ENCODE results near the gene SPATS2L.

SPATS2L gene

DNA sequence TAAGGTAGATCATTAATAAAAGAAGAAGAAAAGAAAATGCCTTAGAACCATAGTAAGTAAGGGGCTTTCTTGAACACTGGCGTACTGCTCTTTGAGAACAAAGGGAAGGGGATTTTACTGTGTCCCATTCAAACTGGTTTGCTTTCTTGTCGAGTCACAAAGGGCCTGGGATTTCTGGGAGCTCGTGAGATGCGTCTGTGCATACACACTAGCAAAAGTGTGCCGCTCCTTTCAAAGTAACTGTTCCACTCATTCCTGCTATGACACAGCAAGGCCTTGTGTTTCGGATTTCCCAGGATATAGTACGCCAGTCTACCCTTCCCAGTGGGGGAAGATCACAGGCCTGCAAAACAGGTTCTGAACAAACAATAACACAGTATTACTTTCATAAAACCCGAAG, 110.4 kb downstream of the SPATS2L start:
- no peak for DNase-seq (ENCODE audit: low read depth)

DNA sequence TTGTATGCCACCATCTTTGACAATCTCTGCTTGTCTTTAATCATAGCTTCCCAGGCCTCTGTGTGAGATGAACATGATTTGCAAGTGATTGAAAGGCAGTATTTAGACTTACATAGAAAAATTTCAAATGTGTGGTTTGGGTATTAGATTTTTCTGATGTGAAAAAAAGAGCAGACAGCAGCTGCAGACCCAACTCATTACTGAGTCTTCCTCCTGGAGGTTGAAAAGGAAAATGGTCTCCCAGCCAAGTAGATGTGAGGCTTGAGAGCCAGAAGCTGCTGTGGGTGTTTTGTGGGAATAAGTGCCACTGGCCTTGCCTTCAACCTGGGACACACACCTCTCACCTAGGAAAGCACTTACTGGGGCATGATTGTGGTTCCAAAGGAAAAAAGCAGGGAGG, 110.9 kb downstream of the SPATS2L start:
- DNase-seq (ENCODE audit: low read depth), result no peak

GRCh38 chr2:200418399-200418798, 111.9 kb downstream of the SPATS2L start:
- DNase-seq (ENCODE audit: low read depth), result no peak

DNA sequence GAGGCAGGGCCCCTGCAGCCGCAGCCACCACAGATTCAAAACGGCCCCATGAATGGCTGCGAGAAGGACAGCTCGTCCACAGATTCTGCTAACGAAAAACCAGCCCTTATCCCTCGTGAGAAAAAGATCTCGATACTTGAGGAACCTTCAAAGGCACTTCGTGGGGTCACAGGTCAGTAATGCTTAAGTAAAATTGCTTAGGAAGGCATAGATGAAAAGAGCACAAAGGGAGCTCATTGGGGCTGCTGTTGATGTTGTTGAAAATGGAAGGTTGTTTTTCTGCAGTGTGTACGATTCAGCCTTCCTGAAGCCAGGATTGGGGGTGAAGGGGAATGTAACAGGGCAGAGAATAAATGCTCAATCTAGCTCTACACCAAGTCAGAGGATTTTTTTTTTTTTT, 112.8 kb downstream of the SPATS2L start:
- no peak for DNase-seq (ENCODE audit: low read depth)

- DNase-seq (ENCODE audit: low read depth), result no peak
Measured at GRCh38 chr2:200421270-200421669, 114.8 kb downstream of the SPATS2L start.

DNA sequence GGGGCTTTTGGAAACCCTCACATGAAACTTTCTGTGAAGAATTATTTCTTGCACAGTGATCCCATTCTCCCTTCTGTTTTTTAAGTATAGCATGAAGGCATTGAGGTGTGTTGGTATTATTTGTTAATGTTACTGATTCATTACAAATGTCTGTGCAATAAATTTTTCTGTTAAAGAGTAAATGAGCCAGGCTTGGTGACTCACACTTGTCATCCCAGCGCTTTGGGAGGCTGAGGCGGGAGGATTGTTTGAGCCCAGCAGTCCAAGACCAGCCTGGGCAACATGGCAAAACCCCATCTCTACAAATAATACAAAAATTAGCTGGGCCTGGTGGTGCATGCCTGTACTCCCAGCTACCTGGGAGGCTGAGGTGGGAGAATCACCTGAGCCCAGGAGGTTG, 115.6 kb downstream of the SPATS2L start:
- DNase-seq (ENCODE audit: low read depth), result no peak

- DNase-seq (ENCODE audit: low read depth), result no peak
Measured at GRCh38 chr2:200422532-200423261, 116.2 kb downstream of the SPATS2L start.

DNA sequence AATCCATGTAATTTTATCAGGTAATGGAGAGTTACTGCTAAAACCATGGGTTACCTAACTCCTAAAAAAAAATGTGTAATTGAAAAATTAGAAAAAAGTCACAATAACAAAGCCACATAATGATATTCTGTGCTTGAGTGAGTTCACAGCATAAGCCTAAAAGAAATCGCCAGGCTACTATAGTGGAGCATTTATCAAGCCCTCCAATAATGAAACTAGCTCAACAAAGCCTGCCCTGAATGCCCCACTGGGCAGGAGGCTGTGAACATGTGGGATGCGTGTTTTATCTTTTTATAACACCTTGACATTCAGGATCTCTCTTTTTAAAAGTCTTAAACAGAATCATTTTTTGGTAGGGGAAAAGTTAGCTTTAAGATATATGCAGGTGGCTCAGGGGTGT, 117.0 kb downstream of the SPATS2L start:
- DNase-seq (ENCODE audit: low read depth), result no peak

DNA sequence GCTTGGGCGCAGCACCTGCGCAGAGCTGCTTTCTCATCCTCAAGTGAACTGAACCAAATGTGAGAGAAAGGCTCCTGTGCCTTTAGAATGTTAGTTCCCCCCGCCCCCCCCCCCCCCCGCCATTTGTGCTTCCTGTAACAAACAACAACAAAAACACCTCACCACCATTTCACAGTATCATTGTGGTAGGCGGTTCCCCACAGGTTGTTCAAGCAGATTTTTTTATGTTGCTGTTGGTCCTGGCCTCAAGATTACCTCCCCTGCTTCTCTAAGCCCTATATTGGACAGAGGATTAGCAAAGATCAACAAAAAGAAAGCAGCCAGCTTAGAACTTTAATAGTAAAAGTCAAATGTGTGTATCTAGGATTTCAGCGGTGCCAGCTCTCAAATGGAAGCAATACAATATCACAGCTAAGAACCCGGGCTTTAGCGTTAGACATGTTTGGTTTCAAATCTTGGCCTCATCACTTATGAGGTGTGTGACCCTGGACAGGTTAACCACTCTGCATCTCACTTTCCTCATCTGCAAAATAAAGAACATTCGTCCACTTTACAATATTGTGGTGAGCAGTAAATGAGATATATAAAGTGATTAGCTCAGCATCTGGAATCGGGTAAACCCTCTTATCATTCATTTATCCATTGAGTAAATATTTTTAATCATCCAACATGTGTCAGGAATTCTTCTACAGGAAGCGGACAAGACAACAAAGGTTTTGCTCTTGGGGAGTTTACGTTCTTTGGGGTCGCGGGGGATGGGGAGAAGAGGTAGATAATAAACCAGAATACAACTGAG, 118.7 kb downstream of the SPATS2L start:
- no peak for DNase-seq (ENCODE audit: low read depth)

GRCh38 chr2:200426754-200427153, 120.3 kb downstream of the SPATS2L start:
- no peak for DNase-seq (ENCODE audit: low read depth)

GRCh38 chr2:200428961-200429665, 122.6 kb downstream of the SPATS2L start:
- no peak for DNase-seq (ENCODE audit: low read depth)

DNA sequence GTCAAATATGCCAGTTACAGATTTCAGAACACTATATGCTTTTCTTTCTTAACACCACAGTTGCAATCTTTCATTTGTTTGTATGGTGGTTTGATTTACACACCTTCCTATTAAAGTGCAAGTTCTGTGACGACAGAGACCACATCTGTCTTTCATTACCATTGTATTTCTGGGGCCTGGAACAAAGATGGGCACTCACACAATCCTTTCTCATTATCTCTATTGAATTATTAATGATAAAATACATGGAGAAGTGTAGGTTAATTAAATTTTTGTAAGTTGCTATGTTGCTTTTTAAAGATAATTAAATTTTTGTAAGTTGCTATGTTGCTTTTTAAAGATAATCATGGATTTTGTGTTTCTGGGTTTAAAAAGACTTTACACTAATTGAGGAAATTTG, 123.5 kb downstream of the SPATS2L start:
- DNase-seq (ENCODE audit: low read depth), result no peak

GRCh38 chr2:200431996-200432705, 125.7 kb downstream of the SPATS2L start:
- no peak for DNase-seq (ENCODE audit: low read depth)

DNA sequence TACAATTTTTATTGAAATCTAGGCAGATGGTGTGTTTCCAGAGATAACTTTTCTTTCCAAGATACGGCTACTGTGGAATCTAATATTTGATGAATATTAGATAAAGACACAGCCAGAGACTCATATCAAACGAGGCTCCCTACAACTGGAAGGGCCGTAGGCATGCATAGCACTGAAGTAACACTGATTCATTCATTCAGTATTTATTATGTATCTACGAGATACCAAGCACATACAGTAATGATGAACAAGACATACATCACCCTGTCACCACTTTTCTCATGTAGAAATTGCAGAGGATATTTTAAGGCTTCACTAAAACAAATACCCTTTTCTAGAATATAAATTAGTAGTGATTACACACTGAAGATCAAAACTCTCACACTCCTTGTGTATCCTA, 128.9 kb downstream of the SPATS2L start:
- DNase-seq (ENCODE audit: low read depth), result no peak

GRCh38 chr2:200438251-200438650, 131.8 kb downstream of the SPATS2L start:
- DNase-seq (ENCODE audit: low read depth), result no peak

DNA sequence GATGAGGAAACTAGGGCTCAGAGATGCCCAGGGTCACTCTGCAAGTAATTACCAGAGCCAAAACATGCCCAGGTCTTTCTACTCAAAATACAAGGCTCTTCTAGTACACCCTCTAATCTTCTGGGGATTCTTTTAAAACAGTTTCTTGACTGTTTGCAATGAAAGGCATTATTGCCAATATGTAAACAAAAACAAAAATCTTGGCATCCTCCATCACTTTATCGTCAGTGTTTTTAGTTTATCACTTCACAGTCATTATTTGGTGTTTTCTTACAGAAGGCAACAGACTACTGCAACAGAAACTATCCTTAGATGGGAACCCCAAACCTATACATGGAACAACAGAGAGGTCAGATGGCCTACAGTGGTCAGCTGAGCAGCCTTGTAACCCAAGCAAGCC, 132.4 kb downstream of the SPATS2L start:
- DNase-seq (ENCODE audit: low read depth), result no peak

DNA sequence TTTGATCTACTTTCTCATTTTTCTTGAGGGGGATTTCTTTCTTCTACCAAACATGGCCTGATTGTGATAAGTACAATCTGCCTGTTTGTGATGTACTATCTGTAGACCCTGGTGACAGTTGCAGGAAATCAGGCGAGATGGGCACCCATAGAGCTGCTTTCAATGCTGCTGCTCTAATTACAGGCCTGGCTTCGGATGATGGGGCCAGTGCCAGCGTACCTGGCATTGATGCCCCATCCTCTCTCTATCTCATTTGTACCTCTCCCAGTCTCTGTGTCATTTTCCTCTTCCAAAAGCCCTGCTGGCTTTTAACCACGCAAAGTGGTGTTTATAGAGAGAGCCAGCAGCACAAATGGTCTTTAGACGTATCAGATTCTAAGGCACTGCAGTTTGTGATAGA, 133.5 kb downstream of the SPATS2L start:
- DNase-seq (ENCODE audit: low read depth), result no peak

GRCh38 chr2:200442471-200442870, 136.0 kb downstream of the SPATS2L start:
- DNase-seq (ENCODE audit: low read depth), result no peak

GRCh38 chr2:200443376-200443775, 136.9 kb downstream of the SPATS2L start:
- no peak for DNase-seq (ENCODE audit: low read depth)

DNA sequence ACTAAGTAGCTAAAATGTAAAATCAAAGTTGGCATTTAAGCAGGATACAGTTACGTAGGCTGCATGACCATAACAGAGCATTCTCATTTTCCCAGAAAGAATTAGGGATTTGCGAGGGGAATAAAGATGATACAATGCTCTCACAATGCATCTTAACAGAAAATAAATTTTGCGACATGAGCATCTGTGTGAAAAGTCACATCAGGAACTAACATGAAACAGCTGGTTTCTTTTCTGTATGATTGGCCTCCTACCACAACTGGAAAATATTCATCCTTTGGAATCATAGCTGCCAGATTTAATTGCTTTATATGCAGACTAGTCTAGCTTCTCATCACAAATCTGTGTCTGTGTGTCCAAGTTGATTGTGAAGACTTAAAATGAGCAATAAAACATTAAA, 137.4 kb downstream of the SPATS2L start:
- no peak for DNase-seq (ENCODE audit: low read depth)

DNA sequence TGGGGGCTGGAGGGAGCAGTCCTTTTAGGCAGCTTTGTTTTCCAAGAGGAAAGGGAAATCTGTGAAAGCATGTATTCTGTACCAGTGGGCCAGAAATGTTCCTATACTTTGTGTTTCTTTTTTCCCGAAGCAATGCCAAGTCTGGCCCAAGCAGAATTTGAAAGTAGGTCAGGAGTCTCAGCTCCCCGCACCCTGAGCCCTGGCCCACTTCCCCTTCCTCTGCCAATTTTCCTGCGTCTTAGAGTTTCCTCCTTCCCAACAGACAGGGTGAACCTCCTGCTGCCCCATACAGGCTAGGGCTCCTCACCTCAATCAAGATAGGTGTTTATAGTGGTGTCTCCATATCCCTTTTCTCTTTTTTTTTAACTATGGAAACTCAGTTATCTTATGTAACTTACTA, 138.0 kb downstream of the SPATS2L start:
- no peak for DNase-seq (ENCODE audit: low read depth)

- DNase-seq (ENCODE audit: low read depth), result no peak
Measured at GRCh38 chr2:200445284-200445683, 138.8 kb downstream of the SPATS2L start.

All from stimulated activated CD8-positive, alpha-beta memory T cell treated with anti-CD3 and anti-CD28 coated beads, Interleukin-15, amount 100 ng/mL, for 24 hours (primary cell).